ENCODE results near the gene GRID1. TPM values are rescaled to one million over a fixed set of nuclear protein-coding genes. Genes with fewer than 3 reads are reported as not detected.

GRID1 gene
- total and polyA plus RNA-seq, 10 of the 15 experiments (the other 5 are each of a cell fraction or from before 2014, with no cell fraction given) = 0.04 to 0.62 (median 0.08) TPM; not detected in 5

DNA sequence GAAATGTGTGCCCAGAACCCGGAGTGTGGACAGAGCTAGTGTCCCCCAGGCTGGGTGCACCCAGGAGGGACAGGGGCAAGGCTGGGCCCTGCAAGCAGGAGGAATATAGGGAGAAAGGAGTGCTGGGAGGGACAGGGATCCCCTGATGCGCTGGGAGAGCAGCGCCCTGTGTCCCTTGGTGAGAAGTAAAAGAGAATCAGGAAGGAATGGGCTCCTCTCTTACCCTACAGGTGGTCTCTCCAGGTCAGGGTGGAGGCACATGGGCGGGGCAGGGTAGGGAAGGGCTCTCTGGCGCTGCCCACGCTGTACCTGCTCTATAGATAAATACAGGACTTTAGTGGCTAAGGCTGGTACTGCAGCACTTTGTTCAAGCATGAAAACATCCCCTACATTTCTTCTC is 753.8 kb downstream of the GRID1 start:
- no peak for DNase-seq (ENCODE audit: low read depth, low spot score)
- SMC1A ChIA-PET (ENCODE audit: uncharacterized antibody, unreplicated experiment) = interaction anchor here (1.0 kb wide), 1 partner anchor 18 kb away, joined by 3 read pairs; no protein-coding TSS in a partner anchor
- H3K4me1 ChIP-seq (ENCODE audit: control insufficient read depth, insufficient read depth, low read length) = peaks cover 10% of the 10 kb centered on the region
- FAIRE-seq = no peak
- H3K79me2 ChIP-seq (ENCODE audit: control insufficient read depth, insufficient read depth, low read length) = no peaks in the 10 kb centered on the region
- no peaks in the 10 kb centered on the region for H3K27me3 ChIP-seq (replicated peaks in 1 of 2; ENCODE audit: control insufficient read depth in 2 of 2, insufficient read depth in 2 of 2, low read length in 1 of 2)
- TF ChIP-seq, protein P1, sequence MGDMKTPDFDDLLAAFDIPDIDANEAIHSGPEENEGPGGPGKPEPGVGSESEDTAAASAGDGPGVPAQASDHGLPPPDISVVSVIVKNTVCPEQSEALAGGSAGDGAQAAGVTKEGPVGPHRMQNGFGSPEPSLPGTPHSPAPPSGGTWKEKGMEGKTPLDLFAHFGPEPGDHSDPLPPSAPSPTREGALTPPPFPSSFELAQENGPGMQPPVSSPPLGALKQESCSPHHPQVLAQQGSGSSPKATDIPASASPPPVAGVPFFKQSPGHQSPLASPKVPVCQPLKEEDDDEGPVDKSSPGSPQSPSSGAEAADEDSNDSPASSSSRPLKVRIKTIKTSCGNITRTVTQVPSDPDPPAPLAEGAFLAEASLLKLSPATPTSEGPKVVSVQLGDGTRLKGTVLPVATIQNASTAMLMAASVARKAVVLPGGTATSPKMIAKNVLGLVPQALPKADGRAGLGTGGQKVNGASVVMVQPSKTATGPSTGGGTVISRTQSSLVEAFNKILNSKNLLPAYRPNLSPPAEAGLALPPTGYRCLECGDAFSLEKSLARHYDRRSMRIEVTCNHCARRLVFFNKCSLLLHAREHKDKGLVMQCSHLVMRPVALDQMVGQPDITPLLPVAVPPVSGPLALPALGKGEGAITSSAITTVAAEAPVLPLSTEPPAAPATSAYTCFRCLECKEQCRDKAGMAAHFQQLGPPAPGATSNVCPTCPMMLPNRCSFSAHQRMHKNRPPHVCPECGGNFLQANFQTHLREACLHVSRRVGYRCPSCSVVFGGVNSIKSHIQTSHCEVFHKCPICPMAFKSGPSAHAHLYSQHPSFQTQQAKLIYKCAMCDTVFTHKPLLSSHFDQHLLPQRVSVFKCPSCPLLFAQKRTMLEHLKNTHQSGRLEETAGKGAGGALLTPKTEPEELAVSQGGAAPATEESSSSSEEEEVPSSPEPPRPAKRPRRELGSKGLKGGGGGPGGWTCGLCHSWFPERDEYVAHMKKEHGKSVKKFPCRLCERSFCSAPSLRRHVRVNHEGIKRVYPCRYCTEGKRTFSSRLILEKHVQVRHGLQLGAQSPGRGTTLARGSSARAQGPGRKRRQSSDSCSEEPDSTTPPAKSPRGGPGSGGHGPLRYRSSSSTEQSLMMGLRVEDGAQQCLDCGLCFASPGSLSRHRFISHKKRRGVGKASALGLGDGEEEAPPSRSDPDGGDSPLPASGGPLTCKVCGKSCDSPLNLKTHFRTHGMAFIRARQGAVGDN (IDR thresholded peaks at IDR 0.05) = no peak
- TF ChIP-seq CHD2 (IDR thresholded peaks at IDR 0.05; ENCODE audit: borderline replicate concordance, low read depth, low read length) (no peak), ETV6 (conservative IDR thresholded peaks at IDR 0.05 in 1 of 2, IDR thresholded peaks at IDR 0.05 in 1 of 2; ENCODE audit: borderline replicate concordance in 1 of 2, low read depth in 1 of 2) (no peak)
- TF ChIP-seq, protein P2, sequence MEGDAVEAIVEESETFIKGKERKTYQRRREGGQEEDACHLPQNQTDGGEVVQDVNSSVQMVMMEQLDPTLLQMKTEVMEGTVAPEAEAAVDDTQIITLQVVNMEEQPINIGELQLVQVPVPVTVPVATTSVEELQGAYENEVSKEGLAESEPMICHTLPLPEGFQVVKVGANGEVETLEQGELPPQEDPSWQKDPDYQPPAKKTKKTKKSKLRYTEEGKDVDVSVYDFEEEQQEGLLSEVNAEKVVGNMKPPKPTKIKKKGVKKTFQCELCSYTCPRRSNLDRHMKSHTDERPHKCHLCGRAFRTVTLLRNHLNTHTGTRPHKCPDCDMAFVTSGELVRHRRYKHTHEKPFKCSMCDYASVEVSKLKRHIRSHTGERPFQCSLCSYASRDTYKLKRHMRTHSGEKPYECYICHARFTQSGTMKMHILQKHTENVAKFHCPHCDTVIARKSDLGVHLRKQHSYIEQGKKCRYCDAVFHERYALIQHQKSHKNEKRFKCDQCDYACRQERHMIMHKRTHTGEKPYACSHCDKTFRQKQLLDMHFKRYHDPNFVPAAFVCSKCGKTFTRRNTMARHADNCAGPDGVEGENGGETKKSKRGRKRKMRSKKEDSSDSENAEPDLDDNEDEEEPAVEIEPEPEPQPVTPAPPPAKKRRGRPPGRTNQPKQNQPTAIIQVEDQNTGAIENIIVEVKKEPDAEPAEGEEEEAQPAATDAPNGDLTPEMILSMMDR (IDR thresholded peaks at IDR 0.05 in 2 of 3, conservative IDR thresholded peaks at IDR 0.05 in 1 of 3; ENCODE audit: control insufficient read depth in 2 of 3, extremely low read depth in 1 of 3, insufficient read depth in 1 of 3, low read depth in 3 of 3, low read length in 3 of 3) = peak in 2 of 3 experiments; percentile 31 to 40; a peak in 3 of 6 replicates
- intact Hi-C loops (cut with micrococcal nuclease; ENCODE audit: unreplicated experiment) = no loop called here
- H2AFZ ChIP-seq (ENCODE audit: control insufficient read depth, low read depth, low read length) = no peak overlapping the region
- H3K9ac ChIP-seq (ENCODE audit: control insufficient read depth, insufficient read depth, low read length) = no peak overlapping the region
- H3K9me3 ChIP-seq (replicated peaks; ENCODE audit: control insufficient read depth, insufficient read depth, low read length) = no peaks in the 10 kb centered on the region
- CTCF ChIA-PET = no interaction called here
- H4K20me1 ChIP-seq (ENCODE audit: control insufficient read depth, insufficient read depth) = no peaks in the 10 kb centered on the region
- peak; percentile 89 for ATAC-seq
- no peak overlapping the region for H3K4me2 ChIP-seq (ENCODE audit: control insufficient read depth, insufficient read depth)
- in situ Hi-C loops (cut with MboI) = no loop called here
- H3K36me3 ChIP-seq (ENCODE audit: control insufficient read depth in 2 of 2, insufficient read depth in 2 of 2, low read length in 1 of 2) = no peaks in the 10 kb centered on the region
- H3K4me3 ChIP-seq = no peak overlapping the region
- RAD21 ChIA-PET (ENCODE audit: unreplicated experiment) = no interaction called here
- 16% methylated on average over 6 of the region's 6 CpGs for WGBS (ENCODE audit: insufficient coverage, insufficient replicate concordance, low lambda C conversion rate, missing lambda C conversion rate)
- BruUV-seq (replicated peaks) = no TSS peak
- H3K27ac ChIP-seq (ENCODE audit: control insufficient read depth, insufficient read depth) = no peak overlapping the region
- POLR2A ChIA-PET = no interaction called here
